Measurements from ENCODE around the gene ADCY2. TPM values are rescaled to one million over a fixed set of nuclear protein-coding genes. Genes with fewer than 3 reads are reported as not detected.

ADCY2 gene
- total RNA-seq, 4 donors from 2014 or later: 0.19 to 2.7 (median 0.59) TPM; not detected in 1

- DNase-seq: no peak
- Histone ChIP-seq H3K27ac (no peak overlapping the region), H3K9me3 (no peaks in the 10 kb centered on the region), H3K4me1 (no peaks in the 10 kb centered on the region), H3K4me3 (no peak overlapping the region), H3K36me3 (no peaks in the 10 kb centered on the region), H3K27me3 (peaks cover 0 to 22% (median 0%) of the 10 kb centered on the region in 4 donors)
- intact Hi-C loops (cut with DNase I): no loop called here
- TF ChIP-seq, protein P1, sequence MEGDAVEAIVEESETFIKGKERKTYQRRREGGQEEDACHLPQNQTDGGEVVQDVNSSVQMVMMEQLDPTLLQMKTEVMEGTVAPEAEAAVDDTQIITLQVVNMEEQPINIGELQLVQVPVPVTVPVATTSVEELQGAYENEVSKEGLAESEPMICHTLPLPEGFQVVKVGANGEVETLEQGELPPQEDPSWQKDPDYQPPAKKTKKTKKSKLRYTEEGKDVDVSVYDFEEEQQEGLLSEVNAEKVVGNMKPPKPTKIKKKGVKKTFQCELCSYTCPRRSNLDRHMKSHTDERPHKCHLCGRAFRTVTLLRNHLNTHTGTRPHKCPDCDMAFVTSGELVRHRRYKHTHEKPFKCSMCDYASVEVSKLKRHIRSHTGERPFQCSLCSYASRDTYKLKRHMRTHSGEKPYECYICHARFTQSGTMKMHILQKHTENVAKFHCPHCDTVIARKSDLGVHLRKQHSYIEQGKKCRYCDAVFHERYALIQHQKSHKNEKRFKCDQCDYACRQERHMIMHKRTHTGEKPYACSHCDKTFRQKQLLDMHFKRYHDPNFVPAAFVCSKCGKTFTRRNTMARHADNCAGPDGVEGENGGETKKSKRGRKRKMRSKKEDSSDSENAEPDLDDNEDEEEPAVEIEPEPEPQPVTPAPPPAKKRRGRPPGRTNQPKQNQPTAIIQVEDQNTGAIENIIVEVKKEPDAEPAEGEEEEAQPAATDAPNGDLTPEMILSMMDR (IDR thresholded peaks at IDR 0.05): no peak
- no peak for TF ChIP-seq POLR2A (IDR thresholded peaks at IDR 0.05)
- WGBS, 2 donors: 47 to 55% methylated on average over 2 of the region's 2 CpGs
Observed at GRCh38 chr5:7842531-7842930, 446.6 kb downstream of the ADCY2 start.

DNA sequence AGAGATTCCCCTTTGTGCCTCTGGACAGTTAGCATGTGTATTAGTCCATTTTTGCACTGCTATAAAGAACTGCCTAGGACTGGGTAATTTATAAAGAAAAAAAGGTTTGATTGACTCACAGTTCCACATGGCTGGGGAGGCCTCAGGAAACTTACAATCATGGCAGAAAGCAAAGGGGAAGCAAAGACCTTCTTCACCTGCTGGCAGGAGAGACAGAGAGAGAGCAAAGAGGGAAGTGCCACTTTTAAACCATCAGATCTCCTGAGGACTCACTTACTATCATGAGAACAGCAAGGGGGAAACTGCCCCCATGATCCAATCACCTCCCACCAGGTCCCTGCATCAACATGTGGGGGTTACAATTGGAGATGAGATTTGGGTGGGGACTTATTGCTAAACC lies 449.0 kb downstream of the ADCY2 start:
- no peak for DNase-seq
- H3K4me3 ChIP-seq: no peak overlapping the region
- peaks cover 5 to 6% (median 5%) of the 10 kb centered on the region in 3 donors for H3K4me1 ChIP-seq
- H3K36me3 ChIP-seq: no peaks in the 10 kb centered on the region
- TF ChIP-seq POLR2A (IDR thresholded peaks at IDR 0.05): no peak
- TF ChIP-seq, protein P1 (IDR thresholded peaks at IDR 0.05): no peak
- no peaks in the 10 kb centered on the region for H3K9me3 ChIP-seq
- peaks cover 0 to 45% (median 3%) of the 10 kb centered on the region in 4 donors for H3K27me3 ChIP-seq
- intact Hi-C loops (cut with DNase I): no loop called here
- no peak overlapping the region for H3K27ac ChIP-seq

GRCh38 chr5:7845557-7845956 lies 449.6 kb downstream of the ADCY2 start:
- no peak overlapping the region for H3K27ac ChIP-seq
- WGBS, 2 donors: 83 to 90% methylated on average over 7 of the region's 7 CpGs
- intact Hi-C loops (cut with DNase I): no loop called here

GRCh38 chr5:7846327-7846726 lies 450.4 kb downstream of the ADCY2 start:
- no peak for DNase-seq
- TF ChIP-seq POLR2A (IDR thresholded peaks at IDR 0.05): no peak
- TF ChIP-seq, protein P1 (IDR thresholded peaks at IDR 0.05): no peak
- no peak overlapping the region for H3K4me3 ChIP-seq
- intact Hi-C loops (cut with DNase I): no loop called here
- peaks cover 0 to 60% (median 3%) of the 10 kb centered on the region in 4 donors for H3K27me3 ChIP-seq
- H3K4me1 ChIP-seq: peaks cover 9 to 19% (median 19%) of the 10 kb centered on the region in 3 donors
- 80 to 88% methylated on average over 3 to 5 of the region's 5 CpGs for WGBS, 2 donors
- H3K9me3 ChIP-seq: no peaks in the 10 kb centered on the region
- no peak overlapping the region for H3K27ac ChIP-seq
- H3K36me3 ChIP-seq: no peaks in the 10 kb centered on the region

More at GRCh38 chr5:7845557-7845956, 449.6 kb downstream of the ADCY2 start:
- no peak for TF ChIP-seq POLR2A (IDR thresholded peaks at IDR 0.05)
- TF ChIP-seq, protein P1 (IDR thresholded peaks at IDR 0.05): no peak
- Histone ChIP-seq H3K9me3 (no peaks in the 10 kb centered on the region), H3K4me3 (no peak overlapping the region), H3K27me3 (peaks cover 0 to 52% (median 3%) of the 10 kb centered on the region in 4 donors), H3K4me1 (peaks cover 9 to 13% (median 12%) of the 10 kb centered on the region in 3 donors), H3K36me3 (no peaks in the 10 kb centered on the region)
- DNase-seq: no peak

DNA sequence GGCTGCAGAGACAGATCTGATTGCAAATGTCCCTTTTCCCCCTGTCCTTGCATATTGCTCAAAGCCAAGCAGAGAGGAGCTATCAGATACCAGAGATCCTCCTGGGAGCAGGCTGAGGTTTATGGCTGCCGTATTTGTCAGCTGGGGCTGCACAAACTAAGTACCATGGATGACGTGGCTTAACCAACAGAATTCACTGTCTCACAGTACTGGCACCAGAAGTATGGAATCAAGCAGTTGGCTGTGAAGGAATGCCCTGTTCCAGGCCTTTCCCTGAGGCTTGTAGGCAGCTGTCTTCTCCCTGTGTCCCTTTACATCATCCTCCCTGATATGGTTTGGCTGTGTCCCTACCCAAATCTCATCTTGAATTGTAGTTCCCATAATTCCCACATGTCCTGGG lies 452.4 kb downstream of the ADCY2 start:
- Histone ChIP-seq H3K4me1 (peaks cover 9 to 27% (median 19%) of the 10 kb centered on the region in 3 donors), H3K27me3 (peaks cover 0 to 61% (median 3%) of the 10 kb centered on the region in 4 donors), H3K36me3 (no peaks in the 10 kb centered on the region), H3K9me3 (no peaks in the 10 kb centered on the region), H3K4me3 (no peak overlapping the region), H3K27ac (no peak overlapping the region)
- 80 to 81% methylated on average over 1 to 2 of the region's 2 CpGs for WGBS, 2 donors
- no peak for DNase-seq
- intact Hi-C loops (cut with DNase I): no loop called here
- TF ChIP-seq, protein P1 (IDR thresholded peaks at IDR 0.05): no peak
- no peak for TF ChIP-seq POLR2A (IDR thresholded peaks at IDR 0.05)

Data from esophagus squamous epithelium (tissue), 5 donors.